Tibial nerve (tissue), 4 donors: ENCODE data around the gene CCDC13. TPM values are rescaled to one million over a fixed set of nuclear protein-coding genes. Genes with fewer than 3 reads are reported as not detected.
"Not testable (repeated sequence)": the region's sequence is repeated elsewhere in the genome, so short reads cannot be mapped to it uniquely, and the experiment has no call there.

Experiments used
- DNase-seq, 2 donors: peaks; one replicate each; pipeline ENCODE4 v3.0.0-alpha.2; 2019; ENCODE audit warnings: low spot score in 2 of 2
- H3K27ac ChIP-seq, 4 donors: fragments of 200-600 bp; sonication (generic) in 3 of 4; one replicate each; pipeline ENCODE4 v1.5.1; 2017 to 2019; ENCODE audit warnings: mild to moderate bottlenecking in 1 of 4
- H3K27me3 ChIP-seq, 2 donors: fragments of 200-600 bp; sonication (generic) in 1 of 2; one replicate each; pipeline versions ENCODE4 v1.5.1 to v1.6.0; 2017 to 2019
- H3K36me3 ChIP-seq, 3 donors: fragments of 200-600 bp; sonication (generic); one replicate each; pipeline ENCODE4 v1.5.1; 2018 to 2019
- H3K4me1 ChIP-seq, 4 donors: fragments of 200-600 bp; sonication (generic) in 3 of 4; one replicate each; pipeline ENCODE4 v1.5.1; 2017 to 2019
- H3K4me3 ChIP-seq, 4 donors: fragments of 200-600 bp; sonication (generic) in 3 of 4; one replicate each; pipeline ENCODE4 v1.5.1; 2017 to 2019; ENCODE audit warnings: mild to moderate bottlenecking in 1 of 4, moderate library complexity in 1 of 4
- H3K9me3 ChIP-seq, 4 donors: fragments of 200-600 bp; sonication (generic) in 3 of 4; one replicate each; pipeline ENCODE4 v1.5.1; 2017 to 2019
- CTCF ChIP-seq, 5 experiments: fragments of 200-600 bp in 3 of 5; fragments of 450-650 bp in 2 of 5; sonication (generic) in 3 of 5; IDR thresholded peaks; one replicate each; pipeline ENCODE4 v1.5.1; 2016 to 2019; ENCODE audit warnings: antibody characterized with exemption in 5 of 5, mild to moderate bottlenecking in 3 of 5, moderate library complexity in 2 of 5
- EP300 ChIP-seq, 2 donors: sonication (generic); formaldehyde crosslinking; IDR thresholded peaks; one replicate each; pipeline ENCODE4 v1.6.1; 2017; ENCODE audit warnings: antibody characterized with exemption in 2 of 2, mild to moderate bottlenecking in 1 of 2
- POLR2A ChIP-seq, 2 donors: fragments of 450-650 bp; IDR thresholded peaks; one replicate each; pipeline ENCODE4 v1.6.1; 2017; ENCODE audit warnings: antibody characterized with exemption in 2 of 2, mild to moderate bottlenecking in 2 of 2, moderate library complexity in 2 of 2
- WGBS, 2 donors: methylation state at CpG; one replicate each; pipeline ENCODE4 v1.1.5; 2018; 5-methylcytosine and 5-hydroxymethylcytosine counted together
- total RNA-seq, 4 donors: library from RNA; depleted of rRNA; stranded (reverse); fragments of >200 nt; gene quantifications; one replicate each; pipeline ENCODE4 v1.1.0, GENCODE V29; 2016

The CCDC13 gene
- total RNA-seq, 4 donors from 2014 or later = 1.7 to 12.6 (median 2.0) TPM

DNA sequence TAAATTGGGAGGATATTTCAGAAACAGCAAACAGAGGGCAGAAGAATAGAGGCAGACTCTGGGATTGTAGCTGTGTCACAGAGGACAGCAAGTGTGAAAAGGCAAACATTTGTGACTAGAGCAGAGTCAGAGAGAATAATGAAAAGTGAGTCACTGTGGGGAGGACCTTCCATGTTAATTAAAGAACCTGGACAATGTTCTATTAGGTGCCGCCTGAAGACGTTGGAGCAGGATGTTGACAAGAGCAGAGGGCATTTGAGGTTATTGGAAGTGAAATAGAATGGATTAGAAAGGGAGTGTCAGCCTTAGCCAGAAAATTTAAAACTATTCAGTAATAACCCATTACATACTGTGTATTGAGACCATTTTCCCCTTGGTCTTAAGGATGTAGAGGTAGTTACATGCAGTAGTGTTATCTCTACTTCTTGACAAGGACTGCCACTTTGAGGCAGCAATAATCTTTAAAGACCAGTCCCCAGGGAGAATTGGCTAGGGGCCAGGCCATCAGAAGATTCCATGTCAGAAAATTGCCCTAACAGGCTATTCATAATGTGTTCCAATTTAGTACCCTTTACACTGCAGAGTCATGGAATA is 42.0 kb upstream of the CCDC13 start:
- no peak overlapping the region for H3K4me3 ChIP-seq
- H3K4me1 ChIP-seq = no peaks in the 10 kb centered on the region
- no peaks in the 10 kb centered on the region for H3K36me3 ChIP-seq
- no peak for DNase-seq
- no peak overlapping the region for H3K27ac ChIP-seq
- no peaks in the 10 kb centered on the region for H3K27me3 ChIP-seq
- WGBS, 2 donors = 28 to 42% methylated on average over 2 of the region's 2 CpGs
- TF ChIP-seq EP300 (IDR thresholded peaks at IDR 0.05) = no peak
- TF ChIP-seq CTCF (IDR thresholded peaks at IDR 0.05) = no peak
- TF ChIP-seq POLR2A (IDR thresholded peaks at IDR 0.05) = no peak
- no peaks in the 10 kb centered on the region for H3K9me3 ChIP-seq

- H3K9me3 ChIP-seq = no peaks in the 10 kb centered on the region
- H3K36me3 ChIP-seq = no peaks in the 10 kb centered on the region
- DNase-seq = no peak
- TF ChIP-seq CTCF (IDR thresholded peaks at IDR 0.05) = no peak
- no peak overlapping the region for H3K4me3 ChIP-seq
- 71 to 89% methylated on average over 5 of the region's 5 CpGs for WGBS, 2 donors
- H3K4me1 ChIP-seq = no peaks in the 10 kb centered on the region
- no peaks in the 10 kb centered on the region for H3K27me3 ChIP-seq
- no peak overlapping the region for H3K27ac ChIP-seq
Observed at GRCh38 chr3:42814246-42814645, 41.2 kb upstream of the CCDC13 start.

GRCh38 chr3:42811118-42811883 is 38.2 kb upstream of the CCDC13 start:
- H3K27me3 ChIP-seq, DNase-seq, H3K36me3 ChIP-seq, H3K27ac ChIP-seq, H3K9me3 ChIP-seq, H3K4me1 ChIP-seq, H3K4me3 ChIP-seq: not testable (repeated sequence)
- WGBS, 2 donors = 57 to 58% methylated on average over 15 of the region's 15 CpGs

GRCh38 chr3:42810706-42811105 is 37.7 kb upstream of the CCDC13 start:
- H3K36me3 ChIP-seq, H3K4me3 ChIP-seq, H3K4me1 ChIP-seq, DNase-seq, H3K27me3 ChIP-seq, H3K27ac ChIP-seq, H3K9me3 ChIP-seq: not testable (repeated sequence)
- 85 to 92% methylated on average over 10 of the region's 10 CpGs for whole genome bisulfite sequencing, 2 donors

GRCh38 chr3:42809202-42809601 is 36.1 kb upstream of the CCDC13 start, which contains the start of gene ACKR2:
TSS of gene ACKR2 (plus strand) at chr3:42809445. CDS start at chr3:42864503, 55,058 bp downstream.
- no peak within 1 kb of the TSS for H3K4me3 ChIP-seq
- TF ChIP-seq CTCF (IDR thresholded peaks at IDR 0.05) (no peak), POLR2A (IDR thresholded peaks at IDR 0.05) (no peak), EP300 (IDR thresholded peaks at IDR 0.05) (no peak)
- WGBS, 2 donors = 93 to 94% methylated on average over 5 of the region's 5 CpGs
- H3K4me1 ChIP-seq = peaks cover 0 to 9% (median 3%) of the 10 kb centered on the region in 4 donors
- no peaks in the 10 kb centered on the region for H3K27me3 ChIP-seq
- H3K36me3 ChIP-seq = no peaks in the 10 kb centered on the region
- no peak within 1 kb of the TSS for H3K27ac ChIP-seq
- no peak for DNase-seq
- no peaks in the 10 kb centered on the region for H3K9me3 ChIP-seq

DNA sequence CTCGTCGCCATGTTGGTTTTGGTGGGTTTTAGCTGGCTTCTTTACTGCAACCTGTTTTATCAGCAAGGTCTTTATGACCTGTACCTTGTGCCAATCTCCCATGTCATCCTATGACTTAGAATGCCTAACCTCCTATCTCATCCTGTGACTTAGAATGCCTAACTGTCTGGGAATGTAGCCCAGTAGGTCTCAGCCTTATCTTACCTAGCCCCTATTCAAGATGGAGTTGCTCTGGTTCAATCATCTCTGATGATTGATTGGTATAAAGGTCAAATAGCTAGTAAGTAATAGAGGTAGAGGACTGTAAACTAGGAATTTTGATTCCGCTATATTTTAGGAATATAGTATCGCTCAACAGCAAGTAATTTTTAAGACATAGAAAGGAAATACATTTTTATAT is 34.9 kb upstream of the CCDC13 start:
- Histone ChIP-seq H3K9me3 (no peaks in the 10 kb centered on the region), H3K27ac (no peak overlapping the region), H3K36me3 (no peaks in the 10 kb centered on the region), H3K4me3 (no peak overlapping the region), H3K4me1 (peaks cover 0 to 14% (median 5%) of the 10 kb centered on the region in 4 donors), H3K27me3 (no peaks in the 10 kb centered on the region)
- 85 to 89% methylated on average over 4 of the region's 4 CpGs for WGBS, 2 donors
- no peak for DNase-seq
- TF ChIP-seq CTCF (IDR thresholded peaks at IDR 0.05) (no peak), EP300 (IDR thresholded peaks at IDR 0.05) (no peak), POLR2A (IDR thresholded peaks at IDR 0.05) (no peak)
